ENCODE results near the gene ZNF423. TPM values are rescaled to one million over a fixed set of nuclear protein-coding genes. Genes with fewer than 3 reads are reported as not detected.

Gene ZNF423
- total RNA-seq, 4 donors from 2014 or later = 1.4 to 20.6 (median 4.7) TPM

GRCh38 chr16:49837688-49838410 is 18.1 kb downstream of the ZNF423 start:
- Histone ChIP-seq H3K9me3 (no peaks in the 10 kb centered on the region), H3K27me3 (peaks cover 0 to 6% of the 10 kb centered on the region in 2 donors), H3K36me3 (no peaks in the 10 kb centered on the region), H3K4me3 (no peak overlapping the region), H3K27ac (peak overlapping the region; percentile 22 to 70 (median 66)), H3K4me1 (peaks cover 0 to 35% (median 3%) of the 10 kb centered on the region in 4 donors)
- no peak for TF ChIP-seq CTCF (IDR thresholded peaks at IDR 0.05)
- no peak for TF ChIP-seq POLR2A (IDR thresholded peaks at IDR 0.05)
- DNase-seq = no peak

- TF ChIP-seq CTCF (IDR thresholded peaks at IDR 0.05) = no peak
- no peak for TF ChIP-seq POLR2A (IDR thresholded peaks at IDR 0.05)
- peaks cover 0 to 6% of the 10 kb centered on the region in 2 donors for H3K27me3 ChIP-seq
- H3K36me3 ChIP-seq = no peaks in the 10 kb centered on the region
- no peak overlapping the region for H3K4me3 ChIP-seq
- peaks cover 0 to 43% (median 3%) of the 10 kb centered on the region in 4 donors for H3K4me1 ChIP-seq
- H3K9me3 ChIP-seq = no peaks in the 10 kb centered on the region
- H3K27ac ChIP-seq = peak overlapping the region; percentile 60 to 79 (median 68)
- no peak for DNase-seq
Observed at GRCh38 chr16:49836668-49837067, 19.2 kb downstream of the ZNF423 start.

- Histone ChIP-seq H3K4me1 (peaks cover 0 to 43% (median 3%) of the 10 kb centered on the region in 4 donors), H3K27me3 (peaks cover 0 to 6% of the 10 kb centered on the region in 2 donors), H3K9me3 (no peaks in the 10 kb centered on the region), H3K4me3 (no peak overlapping the region), H3K36me3 (no peaks in the 10 kb centered on the region), H3K27ac (peak overlapping the region; percentile 60 to 79 (median 68))
- no peak for DNase-seq
- no peak for TF ChIP-seq POLR2A (IDR thresholded peaks at IDR 0.05)
- no peak for TF ChIP-seq CTCF (IDR thresholded peaks at IDR 0.05)
Observed at GRCh38 chr16:49836218-49836617, 19.7 kb downstream of the ZNF423 start.

GRCh38 chr16:49835161-49835777 is 20.6 kb downstream of the ZNF423 start:
- no peaks in the 10 kb centered on the region for H3K9me3 ChIP-seq
- H3K27me3 ChIP-seq = peaks cover 0 to 6% of the 10 kb centered on the region in 2 donors
- peak overlapping the region; percentile 60 to 81 (median 74) for H3K27ac ChIP-seq
- H3K4me3 ChIP-seq = no peak overlapping the region
- peaks cover 0 to 43% (median 3%) of the 10 kb centered on the region in 4 donors for H3K4me1 ChIP-seq
- no peak for TF ChIP-seq CTCF (IDR thresholded peaks at IDR 0.05)
- no peak for TF ChIP-seq POLR2A (IDR thresholded peaks at IDR 0.05)
- H3K36me3 ChIP-seq = no peaks in the 10 kb centered on the region
- DNase-seq = no peak

- Histone ChIP-seq H3K27ac (peak overlapping the region; percentile 60 to 81 (median 74)), H3K9me3 (no peaks in the 10 kb centered on the region), H3K4me3 (no peak overlapping the region), H3K4me1 (peaks cover 0 to 43% (median 3%) of the 10 kb centered on the region in 4 donors), H3K27me3 (peaks cover 0 to 6% of the 10 kb centered on the region in 2 donors), H3K36me3 (no peaks in the 10 kb centered on the region)
- no peak for DNase-seq
- TF ChIP-seq CTCF (IDR thresholded peaks at IDR 0.05) (no peak), POLR2A (IDR thresholded peaks at IDR 0.05) (no peak)
Observed at GRCh38 chr16:49834531-49835151, 21.3 kb downstream of the ZNF423 start.

Data from Peyer's patch (tissue), 4 donors.